Mesenchymal stem cell (in vitro differentiated cells and primary cell): ENCODE results near the gene C1orf210.

Source experiments
- DNase-seq: peaks from one replicate; pipeline ENCODE4 v3.0.0-alpha.2; 2013
- H2AFZ ChIP-seq: one replicate; pipeline ENCODE4 v1.6.1; 2013; ENCODE audit warnings: low read depth, mild to moderate bottlenecking, control low read depth, inconsistent platforms, low read length, moderate library complexity
- H2AK5ac ChIP-seq: 2 replicates; pipeline ENCODE4 v1.6.1; 2013; ENCODE audit warnings: low read length, moderate library complexity, mild to moderate bottlenecking, inconsistent platforms; ENCODE audit not compliant: severe bottlenecking
- H2BK120ac ChIP-seq: one replicate; pipeline ENCODE4 v1.6.1; 2013; ENCODE audit warnings: low read depth, mild to moderate bottlenecking, inconsistent platforms, low read length, moderate library complexity
- H2BK12ac ChIP-seq, 2 experiments: one replicate each; pipeline ENCODE4 v1.6.1; 2013; ENCODE audit warnings: inconsistent platforms in 2 of 2, low read length in 2 of 2, mild to moderate bottlenecking in 2 of 2, moderate library complexity in 2 of 2, control low read depth in 1 of 2
- H2BK15ac ChIP-seq: one replicate; pipeline ENCODE4 v1.6.1; 2013; ENCODE audit warnings: mild to moderate bottlenecking, low read depth, inconsistent platforms; ENCODE audit not compliant: poor library complexity, severe bottlenecking
- H2BK5ac ChIP-seq: 2 replicates; pipeline ENCODE4 v1.6.1; 2013; ENCODE audit warnings: low read depth, mild to moderate bottlenecking, low read length, control low read depth, inconsistent platforms; ENCODE audit not compliant: poor library complexity, severe bottlenecking
- H3K14ac ChIP-seq, 2 experiments: one replicate each; pipeline ENCODE4 v1.6.1; 2013; ENCODE audit warnings: inconsistent platforms in 2 of 2, low read length in 2 of 2, control low read depth in 1 of 2, mild to moderate bottlenecking in 1 of 2, moderate library complexity in 1 of 2
- H3K18ac ChIP-seq, 2 experiments: one replicate each; pipeline ENCODE4 v1.6.1; 2013; ENCODE audit warnings: inconsistent platforms in 2 of 2, low read length in 2 of 2, control low read depth in 1 of 2, low read depth in 1 of 2, mild to moderate bottlenecking in 1 of 2
- H3K23ac ChIP-seq, 2 experiments: one replicate each; pipeline ENCODE4 v1.6.1; 2013; ENCODE audit warnings: inconsistent platforms in 2 of 2, low read length in 2 of 2, mild to moderate bottlenecking in 2 of 2, moderate library complexity in 2 of 2, control low read depth in 1 of 2
- H3K27ac ChIP-seq: 2 replicates; pipeline ENCODE4 v1.5.1; 2013; ENCODE audit warnings: mild to moderate bottlenecking, moderate library complexity, low read length, control low read depth, inconsistent platforms; ENCODE audit not compliant: poor library complexity, severe bottlenecking
- H3K27me3 ChIP-seq, 2 experiments: 2 replicates each; pipeline versions ENCODE4 v1.6.1 to v1.7.0; 2013; ENCODE audit warnings: low read length in 2 of 2, mild to moderate bottlenecking in 2 of 2, moderate library complexity in 2 of 2, control low read depth in 1 of 2, inconsistent platforms in 1 of 2; ENCODE audit not compliant: control insufficient read depth in 1 of 2, insufficient read depth in 1 of 2
- H3K36me3 ChIP-seq, 2 experiments: 2 replicates each; pipeline versions ENCODE4 v1.6.1 to v1.7.0; 2013; ENCODE audit warnings: low read length in 2 of 2, control low read depth in 1 of 2, inconsistent platforms in 1 of 2, low read depth in 1 of 2, mild to moderate bottlenecking in 1 of 2; ENCODE audit not compliant: insufficient read depth in 2 of 2, control insufficient read depth in 1 of 2
- H3K4ac ChIP-seq, 2 experiments: one replicate each; pipeline ENCODE4 v1.6.1; 2013; ENCODE audit warnings: inconsistent platforms in 2 of 2, low read length in 2 of 2, mild to moderate bottlenecking in 2 of 2, moderate library complexity in 2 of 2, control low read depth in 1 of 2, low read depth in 1 of 2
- H3K4me1 ChIP-seq: 2 replicates; pipeline ENCODE4 v1.6.1; 2013; ENCODE audit warnings: low read depth, low read length, control low read depth; ENCODE audit not compliant: control insufficient read depth, insufficient read depth
- H3K4me2 ChIP-seq: 2 replicates; pipeline ENCODE4 v1.6.1; 2013; ENCODE audit warnings: low read length, mild to moderate bottlenecking, inconsistent platforms; ENCODE audit not compliant: poor library complexity, severe bottlenecking
- H3K4me3 ChIP-seq, 2 experiments: 2 replicates each; pipeline versions ENCODE4 v1.5.1 to v1.7.0; 2013; ENCODE audit warnings: low read length in 2 of 2, mild to moderate bottlenecking in 2 of 2, control low read depth in 1 of 2, low read depth in 1 of 2; ENCODE audit not compliant: insufficient read depth in 1 of 2
- H3K79me1 ChIP-seq: replicated peaks from 2 replicates; pipeline ENCODE4 v1.6.1; 2013; ENCODE audit warnings: mild to moderate bottlenecking, control low read depth, low read length, inconsistent platforms; ENCODE audit not compliant: poor library complexity, severe bottlenecking
- H3K9ac ChIP-seq: 2 replicates; pipeline ENCODE4 v1.7.0; 2013; ENCODE audit warnings: mild to moderate bottlenecking, low read length, moderate library complexity
- H3K9me3 ChIP-seq: 2 replicates; pipeline ENCODE4 v1.7.0; 2013; ENCODE audit warnings: mild to moderate bottlenecking, low read length; ENCODE audit not compliant: control insufficient read depth
- H4K8ac ChIP-seq: one replicate; pipeline ENCODE4 v1.6.1; 2013; ENCODE audit warnings: inconsistent platforms, mild to moderate bottlenecking, low read length, moderate library complexity
- H4K91ac ChIP-seq: one replicate; pipeline ENCODE4 v1.6.1; 2013; ENCODE audit warnings: mild to moderate bottlenecking, low read length, inconsistent platforms
- WGBS: methylation state at CpG from one replicate; pipeline ENCODE4 v1.1.7; 2013; ENCODE audit warnings: mixed read lengths; 5-methylcytosine and 5-hydroxymethylcytosine counted together

Gene C1orf210

DNA sequence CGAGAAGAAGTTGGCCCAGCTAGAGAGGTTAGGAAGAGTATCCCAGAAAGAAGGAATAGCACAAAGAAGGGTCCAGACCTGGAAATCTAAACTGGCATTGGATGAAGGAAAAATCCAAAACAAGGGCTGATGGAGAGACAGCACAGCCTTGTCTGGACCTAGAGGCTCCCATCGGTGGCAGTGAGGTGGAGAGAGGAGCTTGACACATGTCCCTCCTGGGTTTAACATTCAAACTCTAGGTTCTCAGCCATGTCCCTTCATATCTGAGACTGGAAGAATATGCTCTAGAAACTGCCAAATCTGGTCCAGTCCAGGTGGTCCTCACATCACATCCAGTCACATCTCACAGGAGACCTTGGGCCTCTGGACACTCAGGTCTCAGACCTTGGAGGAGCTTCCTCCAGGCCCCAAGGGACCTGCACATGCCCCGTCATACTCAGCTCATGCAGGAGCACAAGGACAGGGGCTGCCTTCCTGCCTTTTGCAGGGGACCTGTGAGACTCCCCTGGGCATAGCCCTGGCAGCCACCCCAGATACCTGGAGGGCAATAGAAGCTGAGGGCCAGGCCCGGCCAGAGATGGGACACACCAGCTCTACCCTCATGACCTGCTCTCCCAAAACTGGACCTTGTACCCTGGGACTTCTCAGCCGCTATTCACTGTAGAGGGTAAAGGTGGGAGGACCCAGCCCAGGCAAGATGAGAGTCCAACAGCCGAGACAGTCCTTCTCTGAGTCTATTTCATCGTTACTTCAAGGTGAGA is 8.1 kb downstream of the C1orf210 start:
- Histone ChIP-seq H3K23ac (no peak overlapping the region), H3K18ac (no peak overlapping the region), H3K36me3 (peaks cover 0 to 7% of the 10 kb centered on the region in 2 experiments), H2BK12ac (no peak overlapping the region), H2AK5ac (no peak overlapping the region), H3K4me1 (peaks cover 2% of the 10 kb centered on the region), H4K8ac (no peak overlapping the region), H3K9ac (no peak overlapping the region), H3K27me3 (peaks cover 0 to 16% of the 10 kb centered on the region in 2 experiments), H3K4ac (no peak overlapping the region), H2BK120ac (no peak overlapping the region), H2AFZ (no peak overlapping the region), H4K91ac (no peak overlapping the region), H3K4me3 (no peak overlapping the region), H3K27ac (no peak overlapping the region), H3K14ac (no peak overlapping the region), H2BK5ac (peak overlapping the region; percentile 34), H2BK15ac (no peak overlapping the region), H3K9me3 (no peaks in the 10 kb centered on the region), H3K79me1 (no peaks in the 10 kb centered on the region), H3K4me2 (no peak overlapping the region)
- whole genome bisulfite sequencing, result 83% methylated on average over 6 of the region's 7 CpGs
- no peak for DNase-seq

DNA sequence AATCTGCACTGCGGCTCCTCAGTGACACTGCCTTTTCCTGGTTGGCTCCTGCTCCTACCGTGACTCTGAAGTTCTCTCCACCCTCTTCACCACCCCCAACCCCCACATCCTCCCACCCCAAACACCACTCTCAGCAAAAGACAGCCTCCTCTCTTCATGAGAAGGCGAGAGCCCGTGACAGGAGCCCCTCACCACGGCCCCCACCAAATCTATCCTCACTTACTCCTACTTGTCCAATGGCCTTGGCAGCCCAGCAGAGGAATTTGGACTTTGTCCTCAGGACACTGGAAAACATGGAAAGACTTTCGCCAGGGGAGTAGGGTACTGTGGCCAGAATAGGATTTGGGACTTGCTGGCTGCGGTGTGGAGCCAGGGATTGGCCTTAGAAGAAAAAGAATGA is 8.7 kb downstream of the C1orf210 start:
- Histone ChIP-seq H3K27ac (no peak overlapping the region), H3K27me3 (peaks cover 0 to 22% of the 10 kb centered on the region in 2 experiments), H3K23ac (no peak overlapping the region), H2BK120ac (no peak overlapping the region), H3K4me2 (no peak overlapping the region), H2BK5ac (peak overlapping the region; percentile 34), H3K36me3 (peaks cover 0 to 7% of the 10 kb centered on the region in 2 experiments), H4K91ac (no peak overlapping the region), H3K4me3 (no peak overlapping the region), H3K9me3 (no peaks in the 10 kb centered on the region), H2BK12ac (no peak overlapping the region), H3K14ac (no peak overlapping the region), H3K9ac (no peak overlapping the region), H4K8ac (no peak overlapping the region), H2BK15ac (no peak overlapping the region), H2AK5ac (no peak overlapping the region), H3K79me1 (no peaks in the 10 kb centered on the region), H2AFZ (no peak overlapping the region), H3K4me1 (peaks cover 2% of the 10 kb centered on the region), H3K18ac (no peak overlapping the region), H3K4ac (no peak overlapping the region)
- no peak for DNase-seq
- 86% methylated on average over 7 of the region's 7 CpGs for WGBS

DNA sequence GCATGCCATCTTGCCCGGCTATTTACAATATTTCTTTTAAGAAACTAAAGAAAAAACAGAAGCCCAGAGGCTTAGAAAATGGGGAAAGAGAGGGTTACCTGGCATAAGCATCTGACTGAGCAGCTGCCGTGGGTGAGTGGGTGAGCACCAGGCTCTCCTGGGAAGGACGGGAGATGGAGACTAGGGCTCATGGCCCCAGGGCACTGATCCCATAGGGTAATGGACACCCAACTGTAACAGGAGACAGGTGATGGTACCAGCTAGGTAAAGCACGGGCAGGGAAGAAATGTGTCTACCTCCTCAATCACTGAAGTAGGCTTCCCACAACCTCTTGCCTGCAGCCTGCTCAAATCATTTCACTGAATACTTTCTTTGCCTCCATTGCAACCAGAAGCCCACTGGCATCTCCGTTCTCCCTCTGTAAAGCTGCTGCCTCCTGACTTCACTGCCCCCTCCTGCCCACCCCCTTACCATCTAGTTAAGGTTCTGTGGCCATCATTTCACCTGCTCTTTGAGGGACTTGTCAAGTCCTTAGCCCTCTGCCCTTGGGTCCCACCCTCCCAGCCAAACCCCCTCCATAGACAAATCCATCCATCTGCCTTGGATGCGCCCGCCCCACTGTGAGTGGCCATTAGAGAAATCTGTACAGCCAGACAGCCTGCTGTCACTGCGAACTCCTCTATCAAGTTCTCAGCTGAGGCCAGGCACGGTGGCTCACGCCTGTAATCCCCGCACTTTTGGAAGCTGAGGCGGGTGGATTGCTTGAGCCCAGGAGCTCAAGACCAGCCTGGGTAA is 9.4 kb downstream of the C1orf210 start:
- Histone ChIP-seq H3K4me2 (no peak overlapping the region), H3K36me3 (peaks cover 0 to 7% of the 10 kb centered on the region in 2 experiments), H2BK5ac (no peak overlapping the region), H4K8ac (no peak overlapping the region), H2BK15ac (no peak overlapping the region), H3K4me3 (no peak overlapping the region), H3K9me3 (no peaks in the 10 kb centered on the region), H2BK12ac (no peak overlapping the region), H2AK5ac (no peak overlapping the region), H2AFZ (no peak overlapping the region), H4K91ac (no peak overlapping the region), H3K18ac (no peak overlapping the region), H2BK120ac (no peak overlapping the region), H3K27ac (no peak overlapping the region), H3K4ac (no peak overlapping the region), H3K14ac (no peak overlapping the region), H3K79me1 (no peaks in the 10 kb centered on the region), H3K23ac (no peak overlapping the region), H3K9ac (no peak overlapping the region), H3K27me3 (peaks cover 0 to 27% of the 10 kb centered on the region in 2 experiments), H3K4me1 (peaks cover 2% of the 10 kb centered on the region)
- WGBS, result 94% methylated on average over 12 of the region's 12 CpGs
- no peak for DNase-seq

DNA sequence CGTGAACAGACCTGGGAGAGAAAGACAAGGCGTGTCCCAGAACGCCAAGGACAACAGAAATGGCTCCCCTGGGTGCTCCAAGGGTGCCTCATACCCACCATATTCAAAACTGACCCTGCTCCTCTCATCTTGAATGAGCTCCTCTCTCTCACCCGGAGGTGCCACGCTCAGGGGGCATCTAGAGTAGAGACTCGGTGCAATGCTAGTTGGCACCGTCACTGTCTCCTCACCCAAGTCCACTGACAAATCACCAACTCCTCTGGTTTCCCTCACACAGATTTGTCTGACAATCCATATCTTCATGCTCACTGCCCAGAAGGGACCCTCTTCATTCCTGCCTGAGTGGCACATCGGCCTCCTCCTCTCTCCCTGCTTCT is 10.6 kb downstream of the C1orf210 start:
- Histone ChIP-seq H3K4me3 (no peak overlapping the region), H3K27me3 (peaks cover 12 to 29% of the 10 kb centered on the region in 2 experiments), H2BK12ac (no peak overlapping the region), H4K8ac (peak overlapping the region; percentile 92), H3K14ac (no peak overlapping the region), H3K4me2 (no peak overlapping the region), H2BK15ac (peak overlapping the region; percentile 44), H3K23ac (no peak overlapping the region), H2AK5ac (no peak overlapping the region), H3K36me3 (peaks cover 0 to 7% of the 10 kb centered on the region in 2 experiments), H3K4me1 (peaks cover 8% of the 10 kb centered on the region), H3K9me3 (no peaks in the 10 kb centered on the region), H2AFZ (peak overlapping the region; percentile 74), H3K4ac (no peak overlapping the region), H3K18ac (peak overlapping the region in 1 of 2 experiments; percentile 40), H3K27ac (no peak overlapping the region), H2BK120ac (no peak overlapping the region), H3K9ac (no peak overlapping the region), H3K79me1 (no peaks in the 10 kb centered on the region), H2BK5ac (no peak overlapping the region), H4K91ac (no peak overlapping the region)
- 89% methylated on average over 8 of the region's 8 CpGs for WGBS
- no peak for DNase-seq
